A549 treated with CORT108297 at 1 μM for 4 hours (cell line): Measurements from ENCODE around the gene ZNF629. TPM values are rescaled to one million over a fixed set of nuclear protein-coding genes. Genes with fewer than 3 reads are reported as not detected.

Experiments
- total RNA-seq: library from RNA; stranded (reverse); fragments of 200-300 nt; extraction: Qiagen RNA extraction; gene quantifications from 5 replicates; pipeline ENCODE4 v1.2.3, GENCODE V29; 2022

The ZNF629 gene
- 15.1 to 17.9 TPM (median 16.2 TPM) in 5 replicates for total RNA-seq

DNA sequence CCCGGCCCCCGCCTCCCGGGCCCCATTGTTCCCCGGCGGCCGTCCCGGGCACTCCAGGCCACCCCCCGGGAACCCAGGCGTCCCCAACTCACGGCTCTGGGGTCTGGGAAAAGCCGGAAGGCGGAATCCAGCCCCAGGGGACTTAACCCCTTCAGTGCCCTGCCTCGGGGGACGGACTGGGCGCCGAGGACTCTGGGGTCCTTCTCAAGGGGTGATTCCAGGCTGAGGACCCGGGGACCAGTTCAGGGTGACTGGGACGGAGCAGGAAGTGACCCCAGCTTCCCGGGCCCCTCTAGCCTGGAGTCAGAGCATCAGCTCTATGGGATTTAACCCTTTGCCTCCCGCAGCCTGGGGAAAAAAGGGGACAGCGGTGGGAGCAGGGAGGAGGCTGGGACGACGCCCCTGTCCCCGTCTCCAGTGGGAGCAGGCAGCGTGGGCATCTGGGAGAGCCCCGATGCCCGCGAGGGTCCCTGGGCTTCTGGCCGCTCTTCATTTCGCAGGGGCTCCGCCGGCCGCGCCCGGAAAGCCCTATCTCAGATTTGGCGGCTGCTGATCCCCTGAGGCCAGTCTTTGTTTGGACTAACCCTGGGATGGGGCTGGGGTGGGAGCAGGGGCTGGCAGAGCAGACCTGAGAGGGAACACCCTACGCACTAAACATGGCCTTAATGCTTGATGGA, at the start of gene ZNF629:
TSS of gene ZNF629 (minus strand) at position 270 of the 677 bp plus-strand sequence. CDS start 2,723 bp downstream, outside the sequence.

GRCh38 chr16:30761928-30762902, 24.8 kb downstream of the ZNF629 start, which contains the start of the genes CFAP119 and RNF40:
TSS of gene CFAP119 (minus strand) at chr16:30762062. CDS start at chr16:30761748, 314 bp downstream.
TSS of gene RNF40 (plus strand) at chr16:30762322. CDS start at chr16:30762546, 224 bp downstream.

GRCh38 chr16:30747799-30748633, 39.0 kb downstream of the ZNF629 start, which contains the start of gene PHKG2:
TSS of gene PHKG2 (plus strand) at chr16:30748425. CDS start at chr16:30748821, 396 bp downstream.

Other genes starting within 250 kb of the ZNF629 start
- gene ZNF764, start 228.8 kb downstream of the ZNF629 start, total RNA-seq, result 4.5 to 6.9 TPM (median 6.6 TPM) in 5 replicates
- 4.8 to 8.1 TPM (median 7.8 TPM) in 5 replicates for gene ZNF688, start 215.5 kb downstream of the ZNF629 start, total RNA-seq
- not detected in 5 replicates for gene ZNF785, start 201.5 kb downstream of the ZNF629 start, total RNA-seq
- gene ZNF689, start 176.8 kb downstream of the ZNF629 start, total RNA-seq, result 7.6 to 9.2 TPM (median 8.1 TPM) in 5 replicates
- gene PRR14, start 136.2 kb downstream of the ZNF629 start, total RNA-seq, result 20.2 to 28.8 TPM (median 25.3 TPM) in 5 replicates
- gene FBRS, start 128.8 kb downstream of the ZNF629 start, total RNA-seq, result 31.5 to 45.5 TPM (median 44.8 TPM) in 5 replicates
- gene SRCAP, start 88.0 kb downstream of the ZNF629 start, total RNA-seq, result 11.0 to 30.6 TPM (median 25.8 TPM) in 5 replicates
- gene PHKG2, start 38.8 kb downstream of the ZNF629 start, total RNA-seq, result 17.9 to 26.3 TPM (median 23.3 TPM) in 5 replicates
- gene CFAP119, start 25.1 kb downstream of the ZNF629 start, total RNA-seq, result 4.4 to 9.9 TPM (median 9.0 TPM) in 5 replicates
- gene RNF40, start 24.9 kb downstream of the ZNF629 start, total RNA-seq, result 74.1 to 90.1 TPM (median 87.1 TPM) in 5 replicates
- gene BCL7C, start 106.9 kb upstream of the ZNF629 start, total RNA-seq, result 24.4 to 39.0 TPM (median 37.0 TPM) in 5 replicates
- gene CTF1, start 109.4 kb upstream of the ZNF629 start, total RNA-seq, result 0.09 to 0.18 TPM (median 0.13 TPM) in 5 replicates
- 13.9 to 22.2 TPM (median 20.1 TPM) in 5 replicates for gene FBXL19, start 136.4 kb upstream of the ZNF629 start, total RNA-seq
- 10.1 to 17.2 TPM (median 14.7 TPM) in 5 replicates for gene ORAI3, start 161.9 kb upstream of the ZNF629 start, total RNA-seq
- 16.0 to 22.1 TPM (median 21.3 TPM) in 5 replicates for gene SETD1A, start 170.5 kb upstream of the ZNF629 start, total RNA-seq
- gene HSD3B7, start 198.0 kb upstream of the ZNF629 start, total RNA-seq, result 13.0 to 16.0 TPM (median 15.0 TPM) in 5 replicates
- 1.5 to 1.9 TPM (median 1.7 TPM) in 5 replicates for gene STX1B, start 223.4 kb upstream of the ZNF629 start, total RNA-seq
- gene STX4, start 246.4 kb upstream of the ZNF629 start, total RNA-seq, result 60.0 to 76.0 TPM (median 70.3 TPM) in 5 replicates